Activated CD8-positive, alpha-beta T cell treated with anti-CD3 and anti-CD28 coated beads, Interleukin-2, amount 10 ng/mL, durations not matched to agents 7 days and 5 days (primary cell): ENCODE measurements around the gene ELF1. TPM values are rescaled to one million over a fixed set of nuclear protein-coding genes. Genes with fewer than 3 reads are reported as not detected.
"Not testable (repeated sequence)": the region's sequence is repeated elsewhere in the genome, so short reads cannot be mapped to it uniquely, and the experiment has no call there.

ENCODE experiments used
- ATAC-seq: fragments of 150-1000 bp; cut with Tn5 transposase; one replicate; pipeline ENCODE4 v1.10.0; 2021; ENCODE audit warnings: moderate library complexity
- CTCF ChIA-PET: fragments of 350-600 bp; sonication (Branson Sonifier 250); formaldehyde crosslinking; loops from one replicate; lab custom pipeline; 2021; ENCODE audit warnings: antibody characterized with exemption; lab: Charles Lee
- POLR2A ChIA-PET: fragments of 350-600 bp; sonication (Branson Sonifier 250); formaldehyde crosslinking; loops from one replicate; lab custom pipeline; 2021; ENCODE audit warnings: antibody characterized with exemption; lab: Charles Lee
- DNase-seq: peaks from one replicate; pipeline ENCODE4 v3.0.0-alpha.2; 2020
- H3K27ac Mint-ChIP-seq: one replicate; pipeline ENCODE4 v1.8.0; 2021; ENCODE audit warnings: mild to moderate bottlenecking, mixed read lengths
- H3K27me3 Mint-ChIP-seq: one replicate; pipeline ENCODE4 v1.8.0; 2021; ENCODE audit warnings: low read depth, mixed read lengths
- H3K36me3 Mint-ChIP-seq: one replicate; pipeline ENCODE4 v1.8.0; 2021; ENCODE audit warnings: low read depth, mixed read lengths
- H3K4me1 Mint-ChIP-seq: one replicate; pipeline ENCODE4 v1.8.0; 2021; ENCODE audit warnings: low read depth, mixed read lengths
- H3K4me3 Mint-ChIP-seq: one replicate; pipeline ENCODE4 v1.8.0; 2021; ENCODE audit warnings: mild to moderate bottlenecking, mixed read lengths
- H3K9me3 Mint-ChIP-seq: one replicate; pipeline ENCODE4 v1.8.0; 2022; ENCODE audit warnings: mixed read lengths; ENCODE audit not compliant: insufficient read depth
- total RNA-seq, 2 experiments: library from RNA; stranded (reverse); gene quantifications; one replicate each; pipeline ENCODE4 v1.2.3, GENCODE V29; 2021

ELF1 gene
- total RNA-seq, 2 experiments from 2014 or later, result 106 to 107 TPM

GRCh38 chr13:40914863-40915262, 104.3 kb downstream of the ELF1 start:
- H3K4me3 Mint-ChIP-seq, H3K27ac Mint-ChIP-seq, DNase-seq, ATAC-seq, POLR2A ChIA-PET, H3K4me1 Mint-ChIP-seq, H3K36me3 Mint-ChIP-seq, H3K27me3 Mint-ChIP-seq, CTCF ChIA-PET, H3K9me3 Mint-ChIP-seq: not testable (repeated sequence)

- ATAC-seq, result no peak
- no peak overlapping the region for H3K27ac Mint-ChIP-seq
Observed at GRCh38 chr13:40911341-40911740, 107.8 kb downstream of the ELF1 start.

GRCh38 chr13:40910324-40911050, 108.6 kb downstream of the ELF1 start:
- H3K27ac Mint-ChIP-seq, result no peak overlapping the region
- ChIA-PET POLR2A (interaction anchor here (1.1 kb wide), 1 partner anchor 11 kb away, joined by 3 read pairs; no protein-coding TSS in a partner anchor), CTCF (no interaction called here)
- no peaks in the 10 kb centered on the region for H3K4me1 Mint-ChIP-seq
- H3K4me3 Mint-ChIP-seq, result no peak overlapping the region
- H3K36me3 Mint-ChIP-seq, result peaks cover 10% of the 10 kb centered on the region
- no peaks in the 10 kb centered on the region for H3K9me3 Mint-ChIP-seq
- ATAC-seq, result no peak
- H3K27me3 Mint-ChIP-seq, result no peaks in the 10 kb centered on the region
- DNase-seq, result no peak

More at GRCh38 chr13:40911341-40911740, 107.8 kb downstream of the ELF1 start:
- Mint-ChIP-seq H3K27me3 (no peaks in the 10 kb centered on the region), H3K9me3 (no peaks in the 10 kb centered on the region), H3K4me1 (no peaks in the 10 kb centered on the region), H3K36me3 (peaks cover 10% of the 10 kb centered on the region), H3K4me3 (no peak overlapping the region)
- CTCF ChIA-PET, result interaction anchor here (1.2 kb wide), 1 partner anchor 11 kb away, joined by 4 read pairs; no protein-coding TSS in a partner anchor
- POLR2A ChIA-PET, result interaction anchor here (1.1 kb wide), 1 partner anchor 10 kb away, joined by 3 read pairs; no protein-coding TSS in a partner anchor
- no peak for DNase-seq

- POLR2A ChIA-PET, DNase-seq, H3K9me3 Mint-ChIP-seq, ATAC-seq, H3K27me3 Mint-ChIP-seq, CTCF ChIA-PET, H3K4me3 Mint-ChIP-seq, H3K4me1 Mint-ChIP-seq, H3K27ac Mint-ChIP-seq: not testable (repeated sequence)
- H3K36me3 Mint-ChIP-seq, result peaks cover 11% of the 10 kb centered on the region
Observed at GRCh38 chr13:40909541-40910200, 109.4 kb downstream of the ELF1 start.

DNA sequence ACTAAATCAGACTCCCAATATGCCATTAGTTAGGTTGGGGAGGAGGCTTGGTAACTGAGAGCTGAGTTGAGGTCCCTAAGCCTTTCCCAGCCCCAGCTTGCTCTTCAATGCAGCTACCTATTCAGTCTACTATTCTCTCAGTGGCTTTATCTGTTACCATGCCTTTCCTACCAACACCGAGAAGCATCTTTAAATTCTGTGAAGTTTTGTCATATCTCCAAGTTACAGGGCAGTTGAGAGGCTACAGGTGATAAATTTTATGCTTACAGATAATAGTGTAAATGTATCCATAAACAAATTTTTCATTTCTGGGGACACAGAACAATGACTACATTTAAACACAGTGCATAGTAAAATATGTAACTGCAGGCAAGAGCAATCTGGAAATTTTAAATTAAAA, 110.6 kb downstream of the ELF1 start:
- Mint-ChIP-seq H3K9me3 (no peaks in the 10 kb centered on the region), H3K27me3 (no peaks in the 10 kb centered on the region), H3K4me1 (no peaks in the 10 kb centered on the region), H3K36me3 (peaks cover 11% of the 10 kb centered on the region), H3K4me3 (no peak overlapping the region), H3K27ac (no peak overlapping the region)
- DNase-seq, result no peak
- ChIA-PET CTCF (interaction anchor here (1.4 kb wide), 1 partner anchor 13 kb away, joined by 4 read pairs; no protein-coding TSS in a partner anchor), POLR2A (no interaction called here)
- ATAC-seq, result no peak

GRCh38 chr13:40901032-40901431, 118.1 kb downstream of the ELF1 start:
- ATAC-seq, H3K27me3 Mint-ChIP-seq, H3K36me3 Mint-ChIP-seq, POLR2A ChIA-PET, H3K4me1 Mint-ChIP-seq, H3K9me3 Mint-ChIP-seq, H3K4me3 Mint-ChIP-seq, CTCF ChIA-PET, DNase-seq, H3K27ac Mint-ChIP-seq: not testable (repeated sequence)

- H3K27ac Mint-ChIP-seq, CTCF ChIA-PET, H3K27me3 Mint-ChIP-seq, H3K36me3 Mint-ChIP-seq, H3K9me3 Mint-ChIP-seq, H3K4me1 Mint-ChIP-seq, POLR2A ChIA-PET, ATAC-seq, H3K4me3 Mint-ChIP-seq, DNase-seq: not testable (repeated sequence)
Observed at GRCh38 chr13:40900568-40900967, 118.5 kb downstream of the ELF1 start.

GRCh38 chr13:40897053-40897452, 122.1 kb downstream of the ELF1 start:
- H3K27ac Mint-ChIP-seq, result no peak overlapping the region
- no peaks in the 10 kb centered on the region for H3K4me1 Mint-ChIP-seq
- ChIA-PET CTCF (no interaction called here), POLR2A (no interaction called here)
- H3K4me3 Mint-ChIP-seq, result no peak overlapping the region
- no peaks in the 10 kb centered on the region for H3K9me3 Mint-ChIP-seq
- H3K36me3 Mint-ChIP-seq, result peaks cover 5% of the 10 kb centered on the region
- no peak for ATAC-seq
- no peak for DNase-seq
- no peaks in the 10 kb centered on the region for H3K27me3 Mint-ChIP-seq

GRCh38 chr13:40895227-40896184, 123.6 kb downstream of the ELF1 start:
- no peak for DNase-seq
- H3K4me1 Mint-ChIP-seq, result no peaks in the 10 kb centered on the region
- H3K27ac Mint-ChIP-seq, result no peak overlapping the region
- H3K27me3 Mint-ChIP-seq, result no peaks in the 10 kb centered on the region
- H3K4me3 Mint-ChIP-seq, result no peak overlapping the region
- no peaks in the 10 kb centered on the region for H3K9me3 Mint-ChIP-seq
- ChIA-PET CTCF (no interaction called here), POLR2A (no interaction called here)
- ATAC-seq, result no peak
- peaks cover 13% of the 10 kb centered on the region for H3K36me3 Mint-ChIP-seq

DNA sequence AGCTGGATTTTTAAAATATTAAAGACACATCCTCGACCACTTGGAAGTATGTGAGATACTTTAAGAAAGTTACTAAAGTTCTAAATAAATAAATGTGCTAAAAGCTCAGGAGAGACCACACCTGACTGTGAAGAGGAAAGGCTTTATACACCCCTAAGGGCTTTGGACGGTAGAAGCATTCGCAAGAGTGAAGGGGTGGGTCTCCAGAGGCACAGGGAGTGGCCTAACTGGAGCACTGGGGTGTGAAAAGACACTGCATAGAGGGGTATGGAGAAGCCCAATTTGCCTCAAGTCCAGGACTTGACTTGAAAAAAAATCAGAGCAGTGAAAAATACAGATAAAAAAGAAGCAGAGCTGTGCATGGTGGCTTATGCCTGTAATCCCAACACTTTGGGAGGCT, 125.5 kb downstream of the ELF1 start:
- H3K4me3 Mint-ChIP-seq, H3K27ac Mint-ChIP-seq, CTCF ChIA-PET, POLR2A ChIA-PET, H3K9me3 Mint-ChIP-seq, H3K27me3 Mint-ChIP-seq, H3K4me1 Mint-ChIP-seq, ATAC-seq, DNase-seq: not testable (repeated sequence)
- H3K36me3 Mint-ChIP-seq, result peaks cover 23% of the 10 kb centered on the region

- Mint-ChIP-seq H3K9me3 (no peaks in the 10 kb centered on the region), H3K27me3 (no peaks in the 10 kb centered on the region), H3K36me3 (peaks cover 45% of the 10 kb centered on the region), H3K27ac (no peak overlapping the region), H3K4me3 (no peak overlapping the region), H3K4me1 (peaks cover 14% of the 10 kb centered on the region)
- no peak for ATAC-seq
- DNase-seq, result no peak
- ChIA-PET POLR2A (no interaction called here), CTCF (no interaction called here)
Observed at GRCh38 chr13:40886017-40886416, 133.1 kb downstream of the ELF1 start.
